Fibroblast of lung (primary cell): ENCODE results near the gene ADAMTS9. TPM values are rescaled to one million over a fixed set of nuclear protein-coding genes. Genes with fewer than 3 reads are reported as not detected.

ENCODE experiments used
- DNase-seq, 2 donors: peaks; one replicate each; pipeline versions ENCODE4 v3.0.0 to v3.0.0-alpha.2; 2010; ENCODE audit warnings: low read depth in 2 of 2
- H2AFZ ChIP-seq: 2 replicates; pipeline ENCODE4 v1.5.1; 2012; ENCODE audit warnings: low read length, control low read depth, inconsistent platforms
- H3K27ac ChIP-seq: 2 replicates; pipeline ENCODE4 v1.5.1; 2011; ENCODE audit warnings: low read length, control low read depth; ENCODE audit not compliant: insufficient read depth
- H3K27me3 ChIP-seq: 2 replicates; pipeline ENCODE4 v1.5.1; 2011; ENCODE audit warnings: mild to moderate bottlenecking, low read length; ENCODE audit not compliant: control insufficient read depth, insufficient read depth
- H3K36me3 ChIP-seq: 2 replicates; pipeline ENCODE4 v1.5.1; 2011; ENCODE audit warnings: low read length; ENCODE audit not compliant: control insufficient read depth, insufficient read depth
- H3K4me1 ChIP-seq: 2 replicates; pipeline ENCODE4 v1.5.1; 2011; ENCODE audit warnings: low read length; ENCODE audit not compliant: control insufficient read depth, insufficient read depth; ENCODE audit errors: extremely low read depth
- H3K4me2 ChIP-seq: 2 replicates; pipeline ENCODE4 v1.5.1; 2011; ENCODE audit warnings: low read length, control low read depth; ENCODE audit not compliant: insufficient read depth; ENCODE audit errors: extremely low read depth
- H3K4me3 ChIP-seq, 4 experiments: fragments of 200-600 bp in 1 of 4; sonication (generic) in 1 of 4; replicated peaks in 1 of 4; 2 replicates each; pipeline ENCODE4 v1.5.1; 2011 to 2016; ENCODE audit warnings: low read length in 4 of 4, low read depth in 3 of 4, mild to moderate bottlenecking in 3 of 4, control low read depth in 2 of 4, inconsistent platforms in 1 of 4, mixed read lengths in 1 of 4; ENCODE audit not compliant: insufficient read depth in 1 of 4; ENCODE audit errors: control extremely low read depth in 1 of 4
- H3K79me2 ChIP-seq: 2 replicates; pipeline ENCODE4 v1.5.1; 2012; ENCODE audit warnings: mild to moderate bottlenecking, low read length, inconsistent platforms; ENCODE audit not compliant: control insufficient read depth, insufficient read depth
- H3K9ac ChIP-seq: 2 replicates; pipeline ENCODE4 v1.5.1; 2011; ENCODE audit warnings: mild to moderate bottlenecking, low read length, control low read depth; ENCODE audit not compliant: insufficient read depth
- H3K9me3 ChIP-seq: 2 replicates; pipeline ENCODE4 v1.5.1; 2012; ENCODE audit warnings: low read depth, low read length; ENCODE audit not compliant: control insufficient read depth, insufficient read depth
- H4K20me1 ChIP-seq: 2 replicates; pipeline ENCODE4 v1.5.1; 2011; ENCODE audit warnings: low read length; ENCODE audit not compliant: control insufficient read depth, insufficient read depth; ENCODE audit errors: extremely low read depth
- CTCF ChIP-seq, 2 donors: IDR thresholded peaks in 1 of 2; conservative IDR thresholded peaks in 1 of 2; 1 replicate in 1 of 2; 2 replicates in 1 of 2; pipeline ENCODE4 v1.5.1; 2011 to 2012; ENCODE audit warnings: low read length in 2 of 2, control low read depth in 1 of 2, inconsistent platforms in 1 of 2, low read depth in 1 of 2, mild to moderate bottlenecking in 1 of 2
- EZH2 ChIP-seq: IDR thresholded peaks from 2 replicates; pipeline ENCODE4 v1.5.1; 2012; ENCODE audit warnings: low read length, control low read depth, mild to moderate bottlenecking; ENCODE audit errors: missing control alignments
- polyA plus RNA-seq, 2 donors: library from polyadenylated mRNA; depleted of rRNA in 1 of 2; stranded (reverse) in 1 of 2; unstranded in 1 of 2; fragments of >200 nt; gene quantifications; 2 replicates each; pipeline ENCODE4 v1.2.1, GENCODE V29; 2011 to 2012; ENCODE audit warnings: missing spikeins in 1 of 2
- total RNA-seq: library from RNA; depleted of rRNA; stranded (reverse); fragments of >200 nt; gene quantifications from 2 replicates; pipeline ENCODE4 v1.2.1, GENCODE V29; 2014

ADAMTS9 gene
- total and polyA plus RNA-seq, 2 donors (not counting 1 experiment from before 2014, with no cell fraction given) = 0.82 to 1.8 TPM

DNA sequence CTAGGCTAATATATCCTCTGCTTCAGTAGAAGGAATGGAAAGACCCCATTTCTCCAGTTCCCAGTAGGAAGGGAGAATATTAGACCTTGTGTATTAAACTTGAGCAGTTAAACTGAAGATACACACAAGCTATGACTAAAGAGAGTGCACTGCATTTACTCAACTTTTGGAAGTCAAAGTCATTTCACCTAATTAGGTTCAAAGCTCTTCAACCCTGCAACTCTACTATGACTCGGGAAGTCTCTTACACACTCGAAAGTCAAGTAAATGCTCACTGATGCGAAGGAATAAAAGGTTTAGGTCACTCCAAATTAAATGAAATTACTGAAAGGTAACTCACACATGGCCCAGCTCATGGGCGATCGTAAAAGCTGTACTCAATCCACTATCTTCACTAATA, 33.8 kb downstream of the ADAMTS9 start:
- no peak overlapping the region for H2AFZ ChIP-seq
- H3K27me3 ChIP-seq = no peaks in the 10 kb centered on the region
- H3K4me2 ChIP-seq = no peak overlapping the region
- no peaks in the 10 kb centered on the region for H3K36me3 ChIP-seq
- no peaks in the 10 kb centered on the region for H3K79me2 ChIP-seq
- no peak overlapping the region for H3K9ac ChIP-seq
- DNase-seq = no peak
- no peak overlapping the region for H3K27ac ChIP-seq
- H3K4me1 ChIP-seq = no peaks in the 10 kb centered on the region
- no peaks in the 10 kb centered on the region for H3K9me3 ChIP-seq
- no peak for TF ChIP-seq EZH2
- no peak for TF ChIP-seq CTCF (conservative IDR thresholded peaks at IDR 0.05 in 1 of 2, IDR thresholded peaks at IDR 0.05 in 1 of 2; ENCODE audit: low read depth in 1 of 2, low read length in 2 of 2)
- H4K20me1 ChIP-seq = no peaks in the 10 kb centered on the region
- no peak overlapping the region for H3K4me3 ChIP-seq

DNA sequence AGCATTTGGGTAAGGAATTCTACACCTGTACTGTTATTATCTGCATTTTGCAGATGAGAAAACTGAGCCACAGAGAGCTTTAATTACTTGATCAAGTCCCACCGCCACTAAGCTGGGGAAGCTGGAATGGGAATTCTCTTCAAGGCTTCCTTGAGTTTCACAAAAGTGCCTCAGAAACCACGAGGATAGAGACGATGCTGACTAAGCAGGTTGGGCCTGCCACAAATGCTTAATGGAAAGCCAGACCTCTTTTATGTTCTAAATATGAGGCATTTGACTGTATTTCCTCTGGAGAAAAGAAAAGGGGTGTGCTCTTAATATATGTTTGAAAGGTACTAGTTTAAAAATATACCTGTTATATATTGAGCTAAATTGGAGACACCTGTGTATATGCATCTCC, 34.7 kb downstream of the ADAMTS9 start:
- H3K36me3 ChIP-seq = no peaks in the 10 kb centered on the region

DNA sequence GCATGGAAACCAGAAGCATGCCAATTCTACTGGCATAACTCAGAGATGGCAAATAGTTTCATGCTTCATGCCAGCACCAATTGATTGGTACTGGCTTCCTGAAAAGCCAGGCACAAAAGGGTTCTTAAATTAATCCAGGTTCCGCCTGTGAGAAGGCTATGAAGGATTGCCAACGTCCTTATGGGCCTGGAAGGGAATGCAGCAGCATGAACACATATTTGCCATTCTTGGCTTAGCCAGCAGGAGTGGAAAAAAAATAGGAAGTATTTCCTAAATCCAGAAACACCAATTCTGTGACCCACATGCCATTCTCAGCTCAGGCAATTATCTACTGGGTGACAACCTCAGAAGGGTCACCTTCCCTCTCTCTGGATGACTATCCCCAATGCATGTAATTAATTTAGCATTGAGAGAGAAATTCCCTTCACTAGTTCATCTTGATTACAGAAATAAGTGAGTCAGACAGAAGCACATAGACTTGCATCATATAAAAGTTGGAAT, 36.0 kb downstream of the ADAMTS9 start:
- H3K4me1 ChIP-seq = no peaks in the 10 kb centered on the region
- H4K20me1 ChIP-seq = no peaks in the 10 kb centered on the region
- DNase-seq = peak; percentile 14 to 43
- no peaks in the 10 kb centered on the region for H3K79me2 ChIP-seq
- TF ChIP-seq EZH2 (no peak), CTCF (conservative IDR thresholded peaks at IDR 0.05 in 1 of 2, IDR thresholded peaks at IDR 0.05 in 1 of 2; ENCODE audit: low read depth in 1 of 2, low read length in 2 of 2) (peak in 1 of 2 donors; percentile 5)
- no peaks in the 10 kb centered on the region for H3K36me3 ChIP-seq
- H3K4me3 ChIP-seq = no peak overlapping the region
- no peak overlapping the region for H3K9ac ChIP-seq
- H3K4me2 ChIP-seq = no peak overlapping the region
- no peak overlapping the region for H3K27ac ChIP-seq
- H2AFZ ChIP-seq = no peak overlapping the region
- no peaks in the 10 kb centered on the region for H3K9me3 ChIP-seq
- no peaks in the 10 kb centered on the region for H3K27me3 ChIP-seq

More for the DNA sequence above, 34.7 kb downstream of the ADAMTS9 start:
- Histone ChIP-seq H3K27ac (no peak overlapping the region), H3K79me2 (no peaks in the 10 kb centered on the region), H4K20me1 (no peaks in the 10 kb centered on the region), H3K9me3 (no peaks in the 10 kb centered on the region), H3K27me3 (no peaks in the 10 kb centered on the region), H2AFZ (no peak overlapping the region), H3K4me2 (no peak overlapping the region), H3K9ac (no peak overlapping the region), H3K4me1 (no peaks in the 10 kb centered on the region), H3K4me3 (no peak overlapping the region)
- peak in 1 of 2 donors; percentile 11 for DNase-seq
- no peak for TF ChIP-seq EZH2
- no peak for TF ChIP-seq CTCF (conservative IDR thresholded peaks at IDR 0.05 in 1 of 2, IDR thresholded peaks at IDR 0.05 in 1 of 2; ENCODE audit: low read depth in 1 of 2, low read length in 2 of 2)
